ENCODE results near the gene ABCB11.
"Not testable (repeated sequence)": the region's sequence is repeated elsewhere in the genome, so short reads cannot be mapped to it uniquely, and the experiment has no call there.

The ABCB11 gene

DNA sequence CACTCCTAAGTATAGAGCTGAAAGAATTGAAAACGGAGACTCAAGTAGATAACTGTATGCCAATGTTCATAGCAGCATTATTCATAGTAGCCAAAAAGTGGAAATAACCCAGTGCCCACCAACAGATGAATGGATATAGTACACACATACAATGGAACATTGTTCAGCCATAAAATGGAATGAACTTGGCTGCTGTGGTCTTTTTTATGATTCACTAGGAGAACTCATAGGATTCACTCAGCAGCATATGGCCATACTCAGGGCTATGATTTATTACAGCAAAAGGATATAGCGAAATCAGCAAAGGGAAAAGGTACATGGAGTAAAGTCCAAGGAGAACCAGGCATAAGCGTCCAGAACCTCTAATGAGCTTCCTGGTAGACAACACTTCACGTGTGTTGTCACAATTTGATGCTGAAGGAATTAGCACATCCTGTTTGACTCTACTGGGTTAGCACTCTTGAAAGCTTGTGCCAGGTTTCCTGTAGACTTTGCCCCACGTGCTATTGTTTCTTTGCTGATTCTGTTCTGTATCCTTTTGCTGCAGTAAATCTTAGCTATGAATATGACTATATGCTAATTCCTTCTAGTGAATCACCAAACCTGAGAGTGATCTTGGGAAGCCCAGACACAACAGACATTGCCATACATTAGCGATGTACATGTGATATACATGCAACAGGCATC, 156.6 kb downstream of the ABCB11 start:
- no peak for DNase-seq

DNA sequence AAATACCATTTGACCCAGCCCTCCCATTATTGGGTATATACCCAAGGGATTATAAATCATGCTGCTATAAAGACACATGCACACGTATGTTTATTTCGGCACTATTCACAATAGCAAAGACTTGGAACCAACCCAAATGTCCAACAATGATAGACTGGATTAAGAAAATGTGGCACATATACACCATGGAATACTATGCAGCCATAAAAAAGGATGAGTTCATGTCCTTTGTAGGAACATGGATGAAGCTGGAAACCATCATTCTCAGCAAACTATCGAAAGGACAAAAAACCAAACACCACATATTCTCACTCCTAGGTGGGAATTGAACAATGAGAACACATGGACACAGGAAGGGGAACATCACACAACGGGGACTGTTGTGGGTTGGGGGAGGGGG, 160.3 kb downstream of the ABCB11 start:
- not testable (repeated sequence) for DNase-seq

Data from NCI-H510A treated with DMSO at 0.1 percent for 48 hours (cell line).